ENCODE results near the gene COLGALT1. TPM values are rescaled to one million over a fixed set of nuclear protein-coding genes. Genes with fewer than 3 reads are reported as not detected.

The COLGALT1 gene
- total and polyA plus RNA-seq, 2 of the 8 experiments (the other 6 are each of a cell fraction or from before 2014, with no cell fraction given), result 44.7 to 58.1 TPM

DNA sequence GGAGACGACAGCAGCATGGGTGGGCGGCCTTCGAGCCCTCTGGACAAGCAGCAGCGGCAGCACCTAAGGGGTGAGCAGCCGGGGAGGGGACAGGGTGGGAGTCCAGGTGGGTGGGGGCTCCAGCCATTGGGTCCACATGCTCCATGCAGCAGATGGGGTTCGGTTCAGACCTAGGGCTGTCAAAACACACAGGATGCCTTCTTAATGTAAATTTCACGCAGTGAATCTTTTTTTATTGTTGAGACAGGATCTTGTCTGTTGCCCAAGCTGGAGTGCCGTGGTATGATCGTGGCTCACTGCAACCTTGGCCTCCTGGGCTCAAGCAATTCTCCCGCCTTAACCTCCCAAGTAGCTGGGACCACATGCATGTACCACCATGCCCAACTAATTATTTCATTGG, 28.1 kb upstream of the COLGALT1 start (continued):
- TF ChIP-seq, protein P1, sequence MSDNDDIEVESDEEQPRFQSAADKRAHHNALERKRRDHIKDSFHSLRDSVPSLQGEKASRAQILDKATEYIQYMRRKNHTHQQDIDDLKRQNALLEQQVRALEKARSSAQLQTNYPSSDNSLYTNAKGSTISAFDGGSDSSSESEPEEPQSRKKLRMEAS (IDR thresholded peaks at IDR 0.05), result no peak
- no peak for TF ChIP-seq MAFK (IDR thresholded peaks at IDR 0.05; ENCODE audit: low read depth, low read length)
- TF ChIP-seq HDAC6 (IDR thresholded peaks at IDR 0.05; ENCODE audit: low read depth, low read length), result no peak
- TF ChIP-seq RAD21 (IDR thresholded peaks at IDR 0.05 in 1 of 2, conservative IDR thresholded peaks at IDR 0.05 in 1 of 2; ENCODE audit: low read depth in 2 of 2, low read length in 2 of 2), result no peak
- no peak for TF ChIP-seq SIN3A (conservative IDR thresholded peaks at IDR 0.05 in 1 of 2, IDR thresholded peaks at IDR 0.05 in 1 of 2; ENCODE audit: low read depth in 1 of 2, low read length in 2 of 2)
- no peak for TF ChIP-seq TBP (IDR thresholded peaks at IDR 0.05; ENCODE audit: low read depth, low read length)
